ENCODE results near the gene PTPDC1. TPM values are rescaled to one million over a fixed set of nuclear protein-coding genes. Genes with fewer than 3 reads are reported as not detected.

Gene PTPDC1
- polyA plus RNA-seq, 1 experiment: 6.6 TPM

- CTCF ChIA-PET: no interaction called here
- TF ChIP-seq CTCF (IDR thresholded peaks at IDR 0.05; ENCODE audit: low read depth, low read length): no peak
- H3K9me3 ChIP-seq (ENCODE audit: control insufficient read depth, insufficient read depth, low read length): no peaks in the 10 kb centered on the region
- no peak overlapping the region for H3K4me3 ChIP-seq (ENCODE audit: low read depth, low read length)
- H3K27me3 ChIP-seq (ENCODE audit: control insufficient read depth, insufficient read depth, low read length): peaks cover 3% of the 10 kb centered on the region
- DNase-seq (ENCODE audit: low read depth, low spot score): no peak
- no peak overlapping the region for H3K27ac ChIP-seq (ENCODE audit: low read depth, low read length)
- POLR2A ChIA-PET: interaction anchor here (1.3 kb wide), 1 partner anchor 9 kb away, joined by 7 read pairs; no protein-coding TSS in a partner anchor
Measured at GRCh38 chr9:94157050-94157801, 73.0 kb downstream of the PTPDC1 start.

Other genes with a start within 250 kb of the PTPDC1 start
- gene BARX1, start 129.1 kb upstream of the PTPDC1 start, polyA plus RNA-seq (2011; rRNA removed): not detected in 2 replicates
- gene ZNF169, start 174.8 kb downstream of the PTPDC1 start, polyA plus RNA-seq (2011; rRNA removed): 2.3 and 2.4 TPM in 2 replicates
- gene NUTM2F, start 244.2 kb downstream of the PTPDC1 start, polyA plus RNA-seq (2011; rRNA removed): not detected in 2 replicates

All from AG04450 (cell line).